HEK293 (cell line): ENCODE measurements around the gene SENP1.

Experiments used
- CTCF ChIA-PET: fragments of 350-600 bp; formaldehyde crosslinking; extraction: SDS; loops from one replicate; lab custom pipeline; 2021; ENCODE audit warnings: antibody characterized with exemption; lab: Yijun Ruan, JAX
- POLR2A ChIA-PET: fragments of 300-600 bp; formaldehyde crosslinking; extraction: SDS; loops from one replicate; lab custom pipeline; 2020; ENCODE audit warnings: antibody characterized with exemption, inconsistent platforms; lab: Yijun Ruan, JAX
- H3K27ac ChIP-seq: fragments of 200-500 bp; sonication (Bioruptor generic); 2 replicates; pipeline ENCODE4 v1.5.1; 2014; ENCODE audit warnings: low read depth, low read length, control low read depth, inconsistent platforms; ENCODE audit errors: extremely low read depth
- H3K36me3 ChIP-seq, 2 experiments: fragments of 200-500 bp in 1 of 2; sonication (Bioruptor generic) in 1 of 2; 1 replicate in 1 of 2; 2 replicates in 1 of 2; pipeline ENCODE4 v1.5.1; 2014 to 2017; ENCODE audit warnings: inconsistent platforms in 2 of 2, low read length in 2 of 2; ENCODE audit not compliant: control insufficient read depth in 2 of 2, insufficient read depth in 1 of 2
- H3K4me1 ChIP-seq: fragments of 200-500 bp; sonication (Bioruptor generic); 2 replicates; pipeline ENCODE4 v1.5.1; 2014; ENCODE audit warnings: mild to moderate bottlenecking, low read length, inconsistent platforms; ENCODE audit not compliant: control insufficient read depth, insufficient read depth
- H3K4me3 ChIP-seq: 2 replicates; pipeline ENCODE4 v1.5.1; 2011; ENCODE audit warnings: low read depth, mild to moderate bottlenecking, control low read depth, low read length, moderate library complexity
- H3K9me3 ChIP-seq: fragments of 200-500 bp; sonication (Bioruptor generic); 2 replicates; pipeline ENCODE4 v1.5.1; 2014; ENCODE audit warnings: low read depth, low read length, inconsistent platforms; ENCODE audit not compliant: control insufficient read depth, insufficient read depth
- GLI2 ChIP-seq: fragments of 450-650 bp; formaldehyde crosslinking; IDR thresholded peaks from 2 replicates; pipeline ENCODE4; 2017; ENCODE audit warnings: missing biosample characterization, missing genetic modification characterization, low read depth, borderline replicate concordance
- SCRT1 ChIP-seq: fragments of 450-650 bp; formaldehyde crosslinking; IDR thresholded peaks from 2 replicates; pipeline ENCODE4 v1.5.1; 2016; ENCODE audit warnings: missing biosample characterization, missing genetic modification characterization, borderline replicate concordance
- YY1 ChIP-seq: fragments of 450-650 bp; formaldehyde crosslinking; IDR thresholded peaks from 2 replicates; pipeline ENCODE4 v1.5.1; 2018; ENCODE audit warnings: missing biosample characterization, missing genetic modification characterization
- YY2 ChIP-seq: fragments of 450-650 bp; formaldehyde crosslinking; IDR thresholded peaks from 2 replicates; pipeline ENCODE4 v1.5.1; 2016; ENCODE audit warnings: missing biosample characterization, missing genetic modification characterization
- ZNF155 ChIP-seq: fragments of 450-650 bp; formaldehyde crosslinking; IDR thresholded peaks from 2 replicates; pipeline ENCODE4 v1.5.1; 2016; ENCODE audit warnings: missing biosample characterization, missing genetic modification characterization
- ZNF239 ChIP-seq: fragments of 450-650 bp; formaldehyde crosslinking; IDR thresholded peaks from 2 replicates; pipeline ENCODE4 v1.5.1; 2016; ENCODE audit warnings: missing biosample characterization, missing genetic modification characterization
- ZNF248 ChIP-seq: fragments of 450-650 bp; formaldehyde crosslinking; IDR thresholded peaks from 2 replicates; pipeline ENCODE4 v1.5.1; 2017; ENCODE audit warnings: missing biosample characterization, missing genetic modification characterization
- ZNF350 ChIP-seq: fragments of 450-650 bp; formaldehyde crosslinking; IDR thresholded peaks from 2 replicates; pipeline ENCODE4 v1.5.0; 2017; ENCODE audit warnings: missing biosample characterization, mild to moderate bottlenecking, missing genetic modification characterization
- ZNF521 ChIP-seq: fragments of 450-650 bp; formaldehyde crosslinking; IDR thresholded peaks from 2 replicates; pipeline ENCODE4 v1.5.1; 2017; ENCODE audit warnings: missing biosample characterization, mild to moderate bottlenecking, missing genetic modification characterization
- ZNF549 ChIP-seq: fragments of 450-650 bp; IDR thresholded peaks from 2 replicates; pipeline ENCODE4 v1.5.1; 2018; ENCODE audit warnings: missing biosample characterization, missing genetic modification characterization, mild to moderate bottlenecking, inconsistent platforms, moderate library complexity
- ZNF621 ChIP-seq: fragments of 450-650 bp; formaldehyde crosslinking; IDR thresholded peaks from 2 replicates; pipeline ENCODE4 v1.5.1; 2017; ENCODE audit warnings: missing biosample characterization, missing genetic modification characterization
- TF ChIP-seq, protein P1 (sequence below): fragments of 450-650 bp; formaldehyde crosslinking; IDR thresholded peaks from 2 replicates; pipeline ENCODE4 v1.5.1; 2016; ENCODE audit warnings: missing biosample characterization, missing genetic modification characterization, borderline replicate concordance
- TF ChIP-seq, protein P2 (sequence below): fragments of 450-650 bp; formaldehyde crosslinking; IDR thresholded peaks from 2 replicates; pipeline ENCODE4 v1.5.1; 2016; ENCODE audit warnings: missing biosample characterization, missing genetic modification characterization
- TF ChIP-seq, protein P3 (sequence below): fragments of 450-650 bp; formaldehyde crosslinking; IDR thresholded peaks from 2 replicates; pipeline ENCODE4 v1.5.1; 2016; ENCODE audit warnings: missing biosample characterization, missing genetic modification characterization

SENP1 gene

DNA sequence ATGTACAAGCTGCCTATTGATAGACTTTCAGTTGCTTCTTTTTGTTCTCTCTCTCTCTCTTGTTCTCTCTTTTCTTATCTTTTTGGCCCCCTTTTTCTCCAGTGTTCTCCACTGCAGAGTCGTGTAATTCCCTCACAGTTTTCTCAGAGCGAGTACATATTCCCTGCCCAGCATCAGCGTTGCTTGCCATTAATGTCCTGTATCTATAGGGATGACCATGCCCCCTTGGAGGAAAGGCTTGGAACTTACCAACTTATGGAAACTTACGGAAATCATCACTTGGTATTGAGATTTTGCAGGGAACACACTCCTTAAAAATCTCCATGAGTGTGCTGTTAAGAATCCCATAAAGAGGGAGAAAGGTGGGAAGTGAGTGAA, 87.3 kb downstream of the SENP1 start (continued):
- TF ChIP-seq, protein P1, sequence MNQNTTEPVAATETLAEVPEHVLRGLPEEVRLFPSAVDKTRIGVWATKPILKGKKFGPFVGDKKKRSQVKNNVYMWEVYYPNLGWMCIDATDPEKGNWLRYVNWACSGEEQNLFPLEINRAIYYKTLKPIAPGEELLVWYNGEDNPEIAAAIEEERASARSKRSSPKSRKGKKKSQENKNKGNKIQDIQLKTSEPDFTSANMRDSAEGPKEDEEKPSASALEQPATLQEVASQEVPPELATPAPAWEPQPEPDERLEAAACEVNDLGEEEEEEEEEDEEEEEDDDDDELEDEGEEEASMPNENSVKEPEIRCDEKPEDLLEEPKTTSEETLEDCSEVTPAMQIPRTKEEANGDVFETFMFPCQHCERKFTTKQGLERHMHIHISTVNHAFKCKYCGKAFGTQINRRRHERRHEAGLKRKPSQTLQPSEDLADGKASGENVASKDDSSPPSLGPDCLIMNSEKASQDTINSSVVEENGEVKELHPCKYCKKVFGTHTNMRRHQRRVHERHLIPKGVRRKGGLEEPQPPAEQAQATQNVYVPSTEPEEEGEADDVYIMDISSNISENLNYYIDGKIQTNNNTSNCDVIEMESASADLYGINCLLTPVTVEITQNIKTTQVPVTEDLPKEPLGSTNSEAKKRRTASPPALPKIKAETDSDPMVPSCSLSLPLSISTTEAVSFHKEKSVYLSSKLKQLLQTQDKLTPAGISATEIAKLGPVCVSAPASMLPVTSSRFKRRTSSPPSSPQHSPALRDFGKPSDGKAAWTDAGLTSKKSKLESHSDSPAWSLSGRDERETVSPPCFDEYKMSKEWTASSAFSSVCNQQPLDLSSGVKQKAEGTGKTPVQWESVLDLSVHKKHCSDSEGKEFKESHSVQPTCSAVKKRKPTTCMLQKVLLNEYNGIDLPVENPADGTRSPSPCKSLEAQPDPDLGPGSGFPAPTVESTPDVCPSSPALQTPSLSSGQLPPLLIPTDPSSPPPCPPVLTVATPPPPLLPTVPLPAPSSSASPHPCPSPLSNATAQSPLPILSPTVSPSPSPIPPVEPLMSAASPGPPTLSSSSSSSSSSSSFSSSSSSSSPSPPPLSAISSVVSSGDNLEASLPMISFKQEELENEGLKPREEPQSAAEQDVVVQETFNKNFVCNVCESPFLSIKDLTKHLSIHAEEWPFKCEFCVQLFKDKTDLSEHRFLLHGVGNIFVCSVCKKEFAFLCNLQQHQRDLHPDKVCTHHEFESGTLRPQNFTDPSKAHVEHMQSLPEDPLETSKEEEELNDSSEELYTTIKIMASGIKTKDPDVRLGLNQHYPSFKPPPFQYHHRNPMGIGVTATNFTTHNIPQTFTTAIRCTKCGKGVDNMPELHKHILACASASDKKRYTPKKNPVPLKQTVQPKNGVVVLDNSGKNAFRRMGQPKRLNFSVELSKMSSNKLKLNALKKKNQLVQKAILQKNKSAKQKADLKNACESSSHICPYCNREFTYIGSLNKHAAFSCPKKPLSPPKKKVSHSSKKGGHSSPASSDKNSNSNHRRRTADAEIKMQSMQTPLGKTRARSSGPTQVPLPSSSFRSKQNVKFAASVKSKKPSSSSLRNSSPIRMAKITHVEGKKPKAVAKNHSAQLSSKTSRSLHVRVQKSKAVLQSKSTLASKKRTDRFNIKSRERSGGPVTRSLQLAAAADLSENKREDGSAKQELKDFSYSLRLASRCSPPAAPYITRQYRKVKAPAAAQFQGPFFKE (tag by site-specific recombination), result no peak

DNA sequence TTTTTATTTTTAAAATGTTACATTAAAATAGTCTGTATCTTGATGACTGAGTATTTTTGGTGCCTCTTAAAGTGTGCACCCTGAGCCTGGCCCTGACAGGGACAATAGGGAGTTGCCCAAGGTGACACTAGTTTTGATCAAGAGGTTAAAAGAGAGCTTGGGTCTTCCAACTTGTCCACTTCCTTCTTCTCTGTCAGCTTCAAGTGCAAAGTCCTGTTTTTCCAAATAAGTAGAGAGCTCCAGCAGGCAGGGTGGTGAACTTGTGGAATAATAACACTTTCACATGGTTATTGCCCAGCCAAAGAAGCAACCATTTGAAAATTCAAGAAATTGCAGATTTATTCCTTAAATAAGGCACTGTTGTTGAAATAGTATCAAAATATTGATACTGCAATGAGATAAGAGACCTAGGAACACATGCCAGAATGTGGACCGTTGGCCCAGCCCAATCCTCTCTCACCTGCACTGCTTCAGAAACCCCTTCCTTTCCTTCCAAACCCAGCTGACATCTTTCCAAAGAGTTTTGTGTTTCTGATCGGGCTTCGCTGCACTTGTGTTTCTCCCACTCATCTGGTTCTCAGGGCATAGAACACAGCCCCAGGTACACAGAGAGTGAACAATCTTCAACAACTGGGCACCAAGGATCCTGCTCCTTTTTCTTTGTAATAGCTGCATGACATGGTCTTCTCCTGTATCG, 87.8 kb downstream of the SENP1 start:
- ChIA-PET CTCF (interaction anchor here (1.5 kb wide), 1 partner anchor 140 kb away, joined by 5 read pairs; the partner anchor contains the start of gene ASB8), POLR2A (interaction anchor here (1.2 kb wide), 1 partner anchor 18 kb away, joined by 3 read pairs; no protein-coding TSS in a partner anchor)
- Histone ChIP-seq H3K36me3 (no peaks in the 10 kb centered on the region), H3K27ac (no peak overlapping the region), H3K4me1 (peaks cover 18% of the 10 kb centered on the region), H3K4me3 (no peak overlapping the region), H3K9me3 (no peaks in the 10 kb centered on the region)
- no peak for TF ChIP-seq ZNF239 (tag by site-specific recombination)
- TF ChIP-seq ZNF350 (tag by site-specific recombination), result no peak
- TF ChIP-seq ZNF621, result no peak
- TF ChIP-seq, protein P2, sequence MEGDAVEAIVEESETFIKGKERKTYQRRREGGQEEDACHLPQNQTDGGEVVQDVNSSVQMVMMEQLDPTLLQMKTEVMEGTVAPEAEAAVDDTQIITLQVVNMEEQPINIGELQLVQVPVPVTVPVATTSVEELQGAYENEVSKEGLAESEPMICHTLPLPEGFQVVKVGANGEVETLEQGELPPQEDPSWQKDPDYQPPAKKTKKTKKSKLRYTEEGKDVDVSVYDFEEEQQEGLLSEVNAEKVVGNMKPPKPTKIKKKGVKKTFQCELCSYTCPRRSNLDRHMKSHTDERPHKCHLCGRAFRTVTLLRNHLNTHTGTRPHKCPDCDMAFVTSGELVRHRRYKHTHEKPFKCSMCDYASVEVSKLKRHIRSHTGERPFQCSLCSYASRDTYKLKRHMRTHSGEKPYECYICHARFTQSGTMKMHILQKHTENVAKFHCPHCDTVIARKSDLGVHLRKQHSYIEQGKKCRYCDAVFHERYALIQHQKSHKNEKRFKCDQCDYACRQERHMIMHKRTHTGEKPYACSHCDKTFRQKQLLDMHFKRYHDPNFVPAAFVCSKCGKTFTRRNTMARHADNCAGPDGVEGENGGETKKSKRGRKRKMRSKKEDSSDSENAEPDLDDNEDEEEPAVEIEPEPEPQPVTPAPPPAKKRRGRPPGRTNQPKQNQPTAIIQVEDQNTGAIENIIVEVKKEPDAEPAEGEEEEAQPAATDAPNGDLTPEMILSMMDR, result no peak
- no peak for TF ChIP-seq ZNF155
- no peak for TF ChIP-seq ZNF521 (tag by site-specific recombination)
- TF ChIP-seq ZNF549, result no peak
- no peak for TF ChIP-seq YY1 (tag by site-specific recombination)
- no peak for TF ChIP-seq GLI2 (tag by site-specific recombination)
- TF ChIP-seq, protein P3, sequence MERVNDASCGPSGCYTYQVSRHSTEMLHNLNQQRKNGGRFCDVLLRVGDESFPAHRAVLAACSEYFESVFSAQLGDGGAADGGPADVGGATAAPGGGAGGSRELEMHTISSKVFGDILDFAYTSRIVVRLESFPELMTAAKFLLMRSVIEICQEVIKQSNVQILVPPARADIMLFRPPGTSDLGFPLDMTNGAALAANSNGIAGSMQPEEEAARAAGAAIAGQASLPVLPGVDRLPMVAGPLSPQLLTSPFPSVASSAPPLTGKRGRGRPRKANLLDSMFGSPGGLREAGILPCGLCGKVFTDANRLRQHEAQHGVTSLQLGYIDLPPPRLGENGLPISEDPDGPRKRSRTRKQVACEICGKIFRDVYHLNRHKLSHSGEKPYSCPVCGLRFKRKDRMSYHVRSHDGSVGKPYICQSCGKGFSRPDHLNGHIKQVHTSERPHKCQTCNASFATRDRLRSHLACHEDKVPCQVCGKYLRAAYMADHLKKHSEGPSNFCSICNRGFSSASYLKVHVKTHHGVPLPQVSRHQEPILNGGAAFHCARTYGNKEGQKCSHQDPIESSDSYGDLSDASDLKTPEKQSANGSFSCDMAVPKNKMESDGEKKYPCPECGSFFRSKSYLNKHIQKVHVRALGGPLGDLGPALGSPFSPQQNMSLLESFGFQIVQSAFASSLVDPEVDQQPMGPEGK, result no peak
- no peak for TF ChIP-seq ZNF248 (tag by site-specific recombination)
- TF ChIP-seq SCRT1 (tag by site-specific recombination), result no peak
- no peak for TF ChIP-seq YY2 (tag by site-specific recombination)
